H9 (cell line): ENCODE data around the gene ENPP6. TPM values are rescaled to one million over a fixed set of nuclear protein-coding genes. Genes with fewer than 3 reads are reported as not detected.

Experiments used
- DNase-seq: peaks from one replicate; pipeline ENCODE4 v3.0.0-alpha.2; 2017
- H2AFZ ChIP-seq: one replicate; pipeline ENCODE4 v1.6.1; 2013; ENCODE audit warnings: mild to moderate bottlenecking, low read length, control low read depth, moderate library complexity
- H2AK5ac ChIP-seq: 2 replicates; pipeline ENCODE4 v1.6.1; 2013; ENCODE audit warnings: low read length, control low read depth, mixed read lengths; ENCODE audit not compliant: insufficient read length
- H2BK120ac ChIP-seq: one replicate; pipeline ENCODE4 v1.6.1; 2013; ENCODE audit warnings: low read depth, mild to moderate bottlenecking, low read length, control low read depth, inconsistent platforms; ENCODE audit not compliant: poor library complexity, severe bottlenecking
- H2BK12ac ChIP-seq: 2 replicates; pipeline ENCODE4 v1.6.1; 2013; ENCODE audit warnings: low read length, control low read depth, mixed read lengths, low read depth; ENCODE audit not compliant: insufficient read length
- H2BK15ac ChIP-seq: 2 replicates; pipeline ENCODE4 v1.6.1; 2013; ENCODE audit warnings: low read depth, low read length, control low read depth
- H2BK20ac ChIP-seq: one replicate; pipeline ENCODE4 v1.6.1; 2013; ENCODE audit warnings: low read depth, mild to moderate bottlenecking, low read length, control low read depth, inconsistent platforms; ENCODE audit not compliant: poor library complexity, severe bottlenecking
- H2BK5ac ChIP-seq: 2 replicates; pipeline ENCODE4 v1.6.1; 2013; ENCODE audit warnings: low read length, control low read depth, mixed read lengths; ENCODE audit not compliant: insufficient read length
- H3K14ac ChIP-seq: 2 replicates; pipeline ENCODE4 v1.6.1; 2013; ENCODE audit warnings: low read length, control low read depth; ENCODE audit not compliant: insufficient read depth
- H3K18ac ChIP-seq: 2 replicates; pipeline ENCODE4 v1.6.1; 2013; ENCODE audit warnings: low read depth, mild to moderate bottlenecking, mixed read lengths, low read length, control low read depth; ENCODE audit not compliant: insufficient read length
- H3K23ac ChIP-seq: 2 replicates; pipeline ENCODE4 v1.6.1; 2013; ENCODE audit warnings: low read length, control low read depth, mixed read lengths, low read depth; ENCODE audit not compliant: insufficient read length
- H3K23me2 ChIP-seq: 2 replicates; pipeline ENCODE4 v1.6.1; 2013; ENCODE audit warnings: low read depth, mild to moderate bottlenecking, mixed read lengths, low read length, control low read depth; ENCODE audit not compliant: insufficient read length, poor library complexity, severe bottlenecking
- H3K27ac ChIP-seq: 2 replicates; pipeline ENCODE4 v1.5.1; 2013; ENCODE audit warnings: low read length, control low read depth, mixed read lengths, low read depth; ENCODE audit not compliant: insufficient read length
- H3K27me3 ChIP-seq: 2 replicates; pipeline ENCODE4 v1.6.1; 2013; ENCODE audit warnings: low read length, control low read depth, inconsistent platforms; ENCODE audit not compliant: insufficient read depth
- H3K4ac ChIP-seq: 2 replicates; pipeline ENCODE4 v1.6.1; 2013; ENCODE audit warnings: low read depth, mild to moderate bottlenecking, control low read depth, inconsistent platforms, low read length, moderate library complexity
- H3K4me1 ChIP-seq: 2 replicates; pipeline ENCODE4 v1.6.1; 2013; ENCODE audit warnings: low read length, control low read depth, inconsistent platforms; ENCODE audit not compliant: insufficient read depth
- H3K4me2 ChIP-seq: 2 replicates; pipeline ENCODE4 v1.6.1; 2013; ENCODE audit warnings: low read length, control low read depth, mixed read lengths; ENCODE audit not compliant: insufficient read length, insufficient read depth
- H3K56ac ChIP-seq: 2 replicates; pipeline ENCODE4 v1.6.1; 2013; ENCODE audit warnings: low read depth, mild to moderate bottlenecking, mixed read lengths, low read length, control low read depth; ENCODE audit not compliant: insufficient read length
- H3K79me1 ChIP-seq: 2 replicates; pipeline ENCODE4 v1.6.1; 2013; ENCODE audit warnings: low read depth, mild to moderate bottlenecking, moderate library complexity, low read length, control low read depth, inconsistent platforms; ENCODE audit not compliant: insufficient read depth, poor library complexity, severe bottlenecking
- H3K79me2 ChIP-seq: 2 replicates; pipeline ENCODE4 v1.6.1; 2013; ENCODE audit warnings: low read length, control low read depth, inconsistent platforms; ENCODE audit not compliant: insufficient read depth
- H3K9ac ChIP-seq: 2 replicates; pipeline ENCODE4 v1.6.1; 2013; ENCODE audit warnings: low read length, control low read depth, mixed read lengths; ENCODE audit not compliant: insufficient read length; ENCODE audit errors: extremely low read depth
- H3K9me3 ChIP-seq: one replicate; pipeline ENCODE4 v1.6.1; 2013; ENCODE audit warnings: low read depth, low read length, inconsistent platforms; ENCODE audit not compliant: control insufficient read depth
- H3T11ph ChIP-seq: one replicate; pipeline ENCODE4 v1.6.1; 2013; ENCODE audit warnings: mild to moderate bottlenecking, low read length, control low read depth, inconsistent platforms
- H4K20me1 ChIP-seq: one replicate; pipeline ENCODE4 v1.6.1; 2013; ENCODE audit not compliant: control insufficient read depth, insufficient read length, insufficient read depth
- H4K5ac ChIP-seq: 2 replicates; pipeline ENCODE4 v1.6.1; 2013; ENCODE audit warnings: low read depth, mild to moderate bottlenecking, mixed read lengths, low read length, control low read depth; ENCODE audit not compliant: insufficient read length
- H4K8ac ChIP-seq: replicated peaks from 2 replicates; pipeline ENCODE4 v1.6.1; 2013; ENCODE audit warnings: low read length, control low read depth, mixed read lengths, low read depth; ENCODE audit not compliant: insufficient read length
- H4K91ac ChIP-seq: 2 replicates; pipeline ENCODE4 v1.6.1; 2013; ENCODE audit warnings: low read depth, mild to moderate bottlenecking, moderate library complexity, mixed read lengths, low read length, control low read depth; ENCODE audit not compliant: insufficient read length
- H3K27ac Mint-ChIP-seq, 3 experiments: 2 replicates in 2 of 3; 3 replicates in 1 of 3; pipeline ENCODE4 v1.8.0; 2020 to 2021; ENCODE audit warnings: mixed read lengths in 3 of 3, mild to moderate bottlenecking in 1 of 3, moderate library complexity in 1 of 3
- H3K27me3 Mint-ChIP-seq: 2 replicates; pipeline ENCODE4 v1.8.0; 2021; ENCODE audit warnings: low read depth, mild to moderate bottlenecking, moderate library complexity, mixed read lengths
- H3K36me3 Mint-ChIP-seq, 3 experiments: 2 replicates in 2 of 3; 3 replicates in 1 of 3; pipeline ENCODE4 v1.8.0; 2020 to 2021; ENCODE audit warnings: low read depth in 3 of 3, mixed read lengths in 3 of 3; ENCODE audit not compliant: insufficient read depth in 1 of 3
- H3K4me1 Mint-ChIP-seq, 2 experiments: 2 replicates each; pipeline ENCODE4 v1.8.0; 2020; ENCODE audit warnings: mixed read lengths in 2 of 2
- H3K4me3 Mint-ChIP-seq, 2 experiments: 2 replicates in 1 of 2; 3 replicates in 1 of 2; pipeline ENCODE4 v1.8.0; 2020 to 2021; ENCODE audit warnings: mild to moderate bottlenecking in 2 of 2, mixed read lengths in 2 of 2, moderate library complexity in 1 of 2
- H3K9me3 Mint-ChIP-seq, 2 experiments: 2 replicates in 1 of 2; 3 replicates in 1 of 2; pipeline ENCODE4 v1.8.0; 2020; ENCODE audit warnings: mild to moderate bottlenecking in 2 of 2, mixed read lengths in 2 of 2, moderate library complexity in 1 of 2
- WGBS: extraction: QIAGEN DNeasy Blood & Tissue Kit; methylation state at CpG from one replicate; pipeline ENCODE4 v1.1.7; 2013; ENCODE audit warnings: missing lambda C conversion rate, low lambda C conversion rate, mixed read lengths; ENCODE audit not compliant: insufficient read length; ENCODE audit errors: extremely low coverage; 5-methylcytosine and 5-hydroxymethylcytosine counted together
- total RNA-seq: library from RNA; stranded (reverse); gene quantifications from 2 replicates; pipeline ENCODE4 v1.2.1, GENCODE V29; 2021
- TF ChIP-seq, protein P1 (sequence below): fragments of 200-600 bp; sonication (generic); conservative IDR thresholded peaks from 3 replicates; pipeline ENCODE4 v1.8.0; 2021; ENCODE audit warnings: antibody characterized with exemption, mild to moderate bottlenecking

ENPP6 gene
- total RNA-seq, 1 experiment from 2014 or later, result not detected

DNA sequence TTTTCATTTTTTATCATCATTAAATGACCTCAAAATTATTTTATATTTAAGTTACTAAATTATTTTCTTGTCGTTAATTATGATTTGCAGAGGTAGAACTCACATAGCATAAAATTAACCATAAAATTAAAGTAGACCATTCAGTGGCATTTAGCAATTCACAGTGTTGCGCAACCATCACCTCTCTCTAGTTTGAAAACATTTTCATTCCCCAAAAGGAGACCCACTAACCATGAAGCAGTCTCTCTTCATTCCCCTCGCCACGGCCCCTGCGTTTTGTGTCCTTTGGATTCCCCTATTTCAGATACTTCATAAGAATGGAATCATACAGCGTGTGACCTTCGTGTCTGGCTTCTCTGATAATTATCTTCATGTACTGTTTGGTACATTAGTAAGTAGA lies 154.9 kb downstream of the ENPP6 start:
- Histone ChIP-seq H2BK120ac (no peak overlapping the region), H3K14ac (no peak overlapping the region), H3K9me3 (no peaks in the 10 kb centered on the region), H3K4ac (no peak overlapping the region), H4K8ac (no peak overlapping the region), H4K20me1 (no peaks in the 10 kb centered on the region), H3T11ph (no peak overlapping the region), H3K56ac (no peak overlapping the region), H3K27me3 (no peaks in the 10 kb centered on the region), H2AFZ (no peak overlapping the region), H3K23me2 (no peaks in the 10 kb centered on the region), H2BK5ac (no peak overlapping the region), H3K4me1 (no peaks in the 10 kb centered on the region), H3K79me2 (no peaks in the 10 kb centered on the region), H2AK5ac (no peak overlapping the region), H4K91ac (no peak overlapping the region), H2BK20ac (no peak overlapping the region), H3K4me2 (no peak overlapping the region), H2BK15ac (no peak overlapping the region), H3K18ac (no peak overlapping the region), H3K27ac (no peak overlapping the region), H3K9ac (no peak overlapping the region), H4K5ac (no peak overlapping the region), H3K23ac (no peak overlapping the region), H3K79me1 (no peaks in the 10 kb centered on the region), H2BK12ac (no peak overlapping the region)
- Mint-ChIP-seq H3K9me3 (no peaks in the 10 kb centered on the region), H3K27me3 (0 out of 2 replicates have a peak, but pooled peaks cover 3% of the 10 kb centered on the region), H3K4me3 (no peak overlapping the region), H3K27ac (no peak overlapping the region), H3K36me3 (no peaks in the 10 kb centered on the region), H3K4me1 (peaks cover 9% of the 10 kb centered on the region in 2 experiments; a peak in 3 of 4 replicates)
- DNase-seq, result no peak
- WGBS, result no CpG with 5 or more reads among the region's 7 CpGs
- TF ChIP-seq, protein P1, sequence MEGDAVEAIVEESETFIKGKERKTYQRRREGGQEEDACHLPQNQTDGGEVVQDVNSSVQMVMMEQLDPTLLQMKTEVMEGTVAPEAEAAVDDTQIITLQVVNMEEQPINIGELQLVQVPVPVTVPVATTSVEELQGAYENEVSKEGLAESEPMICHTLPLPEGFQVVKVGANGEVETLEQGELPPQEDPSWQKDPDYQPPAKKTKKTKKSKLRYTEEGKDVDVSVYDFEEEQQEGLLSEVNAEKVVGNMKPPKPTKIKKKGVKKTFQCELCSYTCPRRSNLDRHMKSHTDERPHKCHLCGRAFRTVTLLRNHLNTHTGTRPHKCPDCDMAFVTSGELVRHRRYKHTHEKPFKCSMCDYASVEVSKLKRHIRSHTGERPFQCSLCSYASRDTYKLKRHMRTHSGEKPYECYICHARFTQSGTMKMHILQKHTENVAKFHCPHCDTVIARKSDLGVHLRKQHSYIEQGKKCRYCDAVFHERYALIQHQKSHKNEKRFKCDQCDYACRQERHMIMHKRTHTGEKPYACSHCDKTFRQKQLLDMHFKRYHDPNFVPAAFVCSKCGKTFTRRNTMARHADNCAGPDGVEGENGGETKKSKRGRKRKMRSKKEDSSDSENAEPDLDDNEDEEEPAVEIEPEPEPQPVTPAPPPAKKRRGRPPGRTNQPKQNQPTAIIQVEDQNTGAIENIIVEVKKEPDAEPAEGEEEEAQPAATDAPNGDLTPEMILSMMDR, result no peak
